Retinal pigment epithelial cell (primary cell): ENCODE results near the gene HMBS.

ENCODE experiments used
- DNase-seq: peaks from one replicate; pipeline ENCODE4 v3.0.0-alpha.2; 2010; ENCODE audit warnings: low read depth
- H3K4me3 ChIP-seq: 2 replicates; pipeline ENCODE4 v1.5.1; 2011; ENCODE audit warnings: mild to moderate bottlenecking, low read length, control low read depth, moderate library complexity
- TF ChIP-seq, protein P1 (sequence below): conservative IDR thresholded peaks from 2 replicates; pipeline ENCODE4 v1.5.1; 2011; ENCODE audit warnings: low read depth, low read length, control low read depth, inconsistent platforms

The HMBS gene

DNA sequence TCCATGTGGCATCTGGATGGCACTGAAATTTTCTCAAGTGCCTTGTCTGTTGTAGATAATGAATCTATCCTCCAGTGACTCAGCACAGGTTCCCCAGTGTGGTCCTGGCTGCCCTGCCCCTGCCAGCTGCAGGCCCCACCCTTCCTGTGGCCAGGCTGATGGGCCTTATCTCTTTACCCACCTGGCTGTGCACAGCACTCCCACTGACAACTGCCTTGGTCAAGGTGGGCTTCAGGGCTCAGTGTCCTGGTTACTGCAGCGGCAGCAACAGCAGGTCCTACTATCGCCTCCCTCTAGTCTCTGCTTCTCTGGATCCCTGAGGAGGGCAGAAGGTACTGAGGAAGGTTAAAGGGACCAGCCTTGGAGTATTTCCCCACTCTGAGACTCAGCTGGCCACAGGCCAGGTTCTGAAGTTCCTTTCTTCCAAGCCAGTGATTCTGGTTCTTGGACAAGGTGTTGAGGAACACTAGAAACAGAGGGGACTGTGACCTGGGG is 3.1 kb downstream of the HMBS start:
- H3K4me3 ChIP-seq: no peak overlapping the region
- no peak for DNase-seq
- TF ChIP-seq, protein P1, sequence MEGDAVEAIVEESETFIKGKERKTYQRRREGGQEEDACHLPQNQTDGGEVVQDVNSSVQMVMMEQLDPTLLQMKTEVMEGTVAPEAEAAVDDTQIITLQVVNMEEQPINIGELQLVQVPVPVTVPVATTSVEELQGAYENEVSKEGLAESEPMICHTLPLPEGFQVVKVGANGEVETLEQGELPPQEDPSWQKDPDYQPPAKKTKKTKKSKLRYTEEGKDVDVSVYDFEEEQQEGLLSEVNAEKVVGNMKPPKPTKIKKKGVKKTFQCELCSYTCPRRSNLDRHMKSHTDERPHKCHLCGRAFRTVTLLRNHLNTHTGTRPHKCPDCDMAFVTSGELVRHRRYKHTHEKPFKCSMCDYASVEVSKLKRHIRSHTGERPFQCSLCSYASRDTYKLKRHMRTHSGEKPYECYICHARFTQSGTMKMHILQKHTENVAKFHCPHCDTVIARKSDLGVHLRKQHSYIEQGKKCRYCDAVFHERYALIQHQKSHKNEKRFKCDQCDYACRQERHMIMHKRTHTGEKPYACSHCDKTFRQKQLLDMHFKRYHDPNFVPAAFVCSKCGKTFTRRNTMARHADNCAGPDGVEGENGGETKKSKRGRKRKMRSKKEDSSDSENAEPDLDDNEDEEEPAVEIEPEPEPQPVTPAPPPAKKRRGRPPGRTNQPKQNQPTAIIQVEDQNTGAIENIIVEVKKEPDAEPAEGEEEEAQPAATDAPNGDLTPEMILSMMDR: no peak

DNA sequence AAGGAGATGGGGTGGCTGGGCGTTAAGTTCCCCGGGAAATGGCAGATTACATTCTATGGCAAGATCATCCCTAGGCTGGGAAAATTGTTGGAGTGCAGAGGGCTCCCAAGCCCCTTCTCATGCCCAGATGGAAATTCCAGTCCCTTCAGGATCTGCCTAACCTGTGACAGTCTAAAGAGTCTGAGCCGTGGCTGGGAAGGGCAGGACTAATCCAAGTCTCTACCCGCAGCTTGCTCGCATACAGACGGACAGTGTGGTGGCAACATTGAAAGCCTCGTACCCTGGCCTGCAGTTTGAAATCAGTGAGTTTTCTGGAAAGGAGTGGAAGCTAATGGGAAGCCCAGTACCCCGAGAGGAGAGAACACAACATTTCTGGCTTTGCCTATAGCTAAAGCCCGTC is 3.7 kb downstream of the HMBS start:
- no peak overlapping the region for H3K4me3 ChIP-seq
- no peak for DNase-seq
- TF ChIP-seq, protein P1: no peak

DNA sequence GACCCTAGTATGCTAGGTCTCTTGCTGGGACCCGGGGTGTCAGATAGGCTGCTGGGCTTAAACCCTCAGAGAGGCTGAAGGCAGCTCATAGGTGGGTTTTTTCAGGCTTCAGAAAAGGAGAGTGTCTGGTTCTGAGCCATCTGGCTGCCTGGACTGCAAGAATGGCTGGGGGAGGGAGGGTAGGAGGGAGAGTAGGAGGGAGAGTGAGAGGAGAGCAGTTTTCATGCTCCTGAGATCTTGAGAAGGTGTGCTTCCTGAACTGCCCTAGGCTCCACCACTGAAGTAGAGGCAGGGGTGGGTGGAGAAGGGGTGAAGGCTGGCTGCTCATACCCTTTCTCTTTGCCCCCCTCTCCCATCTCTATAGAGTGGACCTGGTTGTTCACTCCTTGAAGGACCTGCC is 4.6 kb downstream of the HMBS start:
- H3K4me3 ChIP-seq: no peak overlapping the region
- no peak for DNase-seq
- TF ChIP-seq, protein P1: no peak

DNA sequence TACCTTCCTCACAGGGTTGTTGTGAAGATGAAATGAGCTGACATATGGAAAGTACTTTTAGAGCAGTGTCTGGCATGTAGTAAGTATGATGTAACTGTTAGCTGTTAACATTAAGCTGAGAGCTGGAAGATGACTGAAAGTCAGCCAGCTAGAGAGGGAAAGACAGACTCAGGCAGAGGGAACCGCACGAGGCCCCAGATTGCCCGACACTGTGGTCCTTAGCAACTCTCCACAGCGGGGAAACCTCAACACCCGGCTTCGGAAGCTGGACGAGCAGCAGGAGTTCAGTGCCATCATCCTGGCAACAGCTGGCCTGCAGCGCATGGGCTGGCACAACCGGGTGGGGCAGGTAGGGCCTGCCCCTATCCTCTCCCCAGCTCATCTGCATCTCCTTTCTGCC is 6.5 kb downstream of the HMBS start:
- H3K4me3 ChIP-seq: no peak overlapping the region

DNA sequence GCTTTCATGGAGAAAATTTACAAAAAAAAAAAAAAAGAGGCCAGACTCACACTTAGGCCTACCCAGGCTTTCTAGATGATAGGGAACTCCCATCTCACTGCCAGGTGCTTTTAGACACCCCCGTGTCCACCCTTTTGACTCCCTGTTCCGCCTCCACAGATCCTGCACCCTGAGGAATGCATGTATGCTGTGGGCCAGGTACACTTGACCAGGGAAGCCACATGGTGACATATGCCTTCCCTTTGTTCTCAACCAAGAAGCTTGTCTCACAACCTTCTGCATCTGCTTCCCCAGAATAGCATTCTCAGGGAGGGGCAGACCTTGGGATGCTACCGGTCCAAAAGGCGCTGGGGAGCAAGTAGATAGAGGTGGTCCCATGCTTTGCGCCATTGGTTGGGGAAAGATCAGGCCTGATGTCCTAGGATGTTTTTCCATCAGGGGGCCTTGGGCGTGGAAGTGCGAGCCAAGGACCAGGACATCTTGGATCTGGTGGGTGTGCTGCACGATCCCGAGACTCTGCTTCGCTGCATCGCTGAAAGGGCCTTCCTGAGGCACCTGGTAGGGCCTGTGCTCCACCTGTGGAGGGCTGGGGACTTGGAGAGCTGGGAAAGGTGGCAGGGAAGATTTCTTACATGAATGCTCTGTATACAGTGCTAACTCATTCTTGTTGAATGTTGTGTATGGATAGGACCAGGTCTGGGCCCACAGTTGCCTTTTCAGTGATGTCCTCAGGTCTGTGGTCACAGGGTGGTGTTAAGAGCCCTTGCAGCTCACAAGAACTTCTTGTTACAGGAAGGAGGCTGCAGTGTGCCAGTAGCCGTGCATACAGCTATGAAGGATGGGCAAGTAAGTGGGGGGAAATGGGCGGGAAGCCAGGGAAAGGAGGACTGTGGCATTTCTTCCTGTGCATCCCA is 7.5 kb downstream of the HMBS start:
- TF ChIP-seq, protein P1: no peak
- H3K4me3 ChIP-seq: peak overlapping the region; percentile 82
- no peak for DNase-seq

More for the DNA sequence above, 6.5 kb downstream of the HMBS start:
- DNase-seq: no peak
- TF ChIP-seq, protein P1: no peak

DNA sequence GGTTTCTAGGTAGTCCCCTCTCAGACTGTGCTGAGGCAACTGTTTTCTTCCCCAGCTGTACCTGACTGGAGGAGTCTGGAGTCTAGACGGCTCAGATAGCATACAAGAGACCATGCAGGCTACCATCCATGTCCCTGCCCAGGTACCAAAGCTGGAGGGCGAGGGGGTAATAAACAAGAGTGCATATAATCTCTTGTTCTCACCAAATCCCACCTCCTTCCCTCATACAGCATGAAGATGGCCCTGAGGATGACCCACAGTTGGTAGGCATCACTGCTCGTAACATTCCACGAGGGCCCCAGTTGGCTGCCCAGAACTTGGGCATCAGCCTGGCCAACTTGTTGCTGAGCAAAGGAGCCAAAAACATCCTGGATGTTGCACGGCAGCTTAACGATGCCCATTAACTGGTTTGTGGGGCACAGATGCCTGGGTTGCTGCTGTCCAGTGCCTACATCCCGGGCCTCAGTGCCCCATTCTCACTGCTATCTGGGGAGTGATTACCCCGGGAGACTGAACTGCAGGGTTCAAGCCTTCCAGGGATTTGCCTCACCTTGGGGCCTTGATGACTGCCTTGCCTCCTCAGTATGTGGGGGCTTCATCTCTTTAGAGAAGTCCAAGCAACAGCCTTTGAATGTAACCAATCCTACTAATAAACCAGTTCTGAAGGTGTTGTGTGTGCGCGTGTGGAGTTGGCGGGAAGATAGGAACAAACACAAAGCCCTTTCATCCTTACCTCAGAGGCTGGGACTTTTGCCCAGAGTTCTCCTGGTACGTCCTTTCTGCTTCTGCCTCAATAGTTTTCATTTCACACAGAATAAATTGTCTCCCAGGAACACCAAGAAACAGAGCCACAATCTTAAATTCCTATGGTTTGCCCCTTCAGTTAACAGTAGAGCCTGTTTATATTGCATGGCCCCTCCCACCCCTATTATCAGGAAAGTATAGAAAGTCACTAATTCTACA is 8.5 kb downstream of the HMBS start:
- DNase-seq: no peak
- TF ChIP-seq, protein P1: no peak
- peak overlapping the region; percentile 82 for H3K4me3 ChIP-seq
